HCT116 (cell line): Measurements from ENCODE around the gene ONECUT3. TPM values are rescaled to one million over a fixed set of nuclear protein-coding genes. Genes with fewer than 3 reads are reported as not detected.

Experiments used
- ATAC-seq: fragments of 200-7000 bp; cut with Tn5 transposase; 2 replicates; pipeline ENCODE4 v1.9.1; 2020; ENCODE audit warnings: mild to moderate bottlenecking, moderate library complexity
- BruUV-seq: library from RNA; stranded (reverse); fragments of 400-500 nt; replicated peaks from 2 replicates; lab custom pipeline; 2021; lab: Mats Ljungman, UMichigan
- CTCF ChIA-PET: fragments of 300-600 bp; sonication (Branson Sonifier 250); formaldehyde crosslinking; loops from one replicate; lab custom pipeline; 2021; ENCODE audit warnings: antibody characterized with exemption; lab: Charles Lee
- POLR2A ChIA-PET: fragments of 300-600, 350-600 bp; sonication (Branson Sonifier 250); formaldehyde crosslinking; loops from one replicate; lab custom pipeline; 2021; ENCODE audit warnings: antibody characterized with exemption; lab: Charles Lee
- RAD21 ChIA-PET, 2 experiments: fragments of 300-600 bp; sonication (Branson Sonifier 250); formaldehyde crosslinking; loops; one replicate each; lab custom pipeline; 2023; ENCODE audit warnings: low total read pairs in 2 of 2; ENCODE audit not compliant: uncharacterized antibody in 2 of 2, unreplicated experiment in 2 of 2, low non-redundant PET in 1 of 2; lab: Charles Lee
- DNase-seq: peaks from one replicate; pipeline ENCODE4 v3.0.0-alpha.2; 2010; ENCODE audit warnings: low read depth, low spot score
- H2AFZ ChIP-seq: fragments of 200-600 bp; shearing (Covaris generic), sonication (generic); 2 replicates; pipeline ENCODE4 v1.6.1; 2017; ENCODE audit warnings: low read depth, mixed run types, mixed read lengths, antibody characterized with exemption, low read length; ENCODE audit not compliant: poor library complexity, severe bottlenecking
- H3K27ac ChIP-seq: 2 replicates; pipeline ENCODE4 v1.5.1; 2012; ENCODE audit warnings: low read depth, low read length
- H3K27me3 ChIP-seq: fragments of 200-600 bp; sonication (generic); 2 replicates; pipeline ENCODE4 v1.6.1; 2016; ENCODE audit warnings: mixed run types, low read length, mixed read lengths; ENCODE audit not compliant: insufficient read depth
- H3K36me3 ChIP-seq, 2 experiments: fragments of 200-500 bp in 1 of 2; fragments of 200-600 bp in 1 of 2; sonication (Bioruptor generic) in 1 of 2; sonication (generic) in 1 of 2; 2 replicates each; pipeline versions ENCODE4 v1.5.1 to v1.6.1; 2014 to 2016; ENCODE audit warnings: low read length in 2 of 2, inconsistent platforms in 1 of 2, mixed read lengths in 1 of 2, mixed run types in 1 of 2; ENCODE audit not compliant: insufficient read depth in 2 of 2, control insufficient read depth in 1 of 2
- H3K4me1 ChIP-seq, 2 experiments: fragments of 200-600 bp in 1 of 2; sonication (generic) in 1 of 2; 2 replicates each; pipeline versions ENCODE4 v1.5.1 to v1.6.1; 2012 to 2017; ENCODE audit warnings: low read length in 2 of 2, inconsistent platforms in 1 of 2, mild to moderate bottlenecking in 1 of 2, mixed read lengths in 1 of 2, mixed run types in 1 of 2, moderate library complexity in 1 of 2; ENCODE audit not compliant: insufficient read depth in 2 of 2, control insufficient read depth in 1 of 2
- H3K4me2 ChIP-seq: fragments of 200-600 bp; sonication (generic); 2 replicates; pipeline ENCODE4 v1.6.1; 2017; ENCODE audit warnings: mixed run types, low read length, mixed read lengths
- H3K4me3 ChIP-seq, 2 experiments: fragments of 200-600 bp in 1 of 2; sonication (generic) in 1 of 2; replicated peaks in 1 of 2; 2 replicates each; pipeline ENCODE4 v1.5.1; 2011 to 2016; ENCODE audit warnings: low read length in 2 of 2, control low read depth in 1 of 2, low read depth in 1 of 2, mild to moderate bottlenecking in 1 of 2, mixed read lengths in 1 of 2, mixed run types in 1 of 2
- H3K79me2 ChIP-seq: fragments of 200-600 bp; sonication (generic); 2 replicates; pipeline ENCODE4 v1.6.1; 2017; ENCODE audit warnings: mild to moderate bottlenecking, mixed run types, low read length, moderate library complexity, mixed read lengths; ENCODE audit not compliant: insufficient read depth
- H3K9ac ChIP-seq: fragments of 200-600 bp; sonication (generic); 2 replicates; pipeline ENCODE4 v1.6.1; 2016; ENCODE audit warnings: low read length, mixed read lengths
- H3K9me2 ChIP-seq: fragments of 200-600 bp; sonication (generic), shearing (Covaris generic); 2 replicates; pipeline ENCODE4 v1.6.1; 2017; ENCODE audit warnings: mixed run types, mild to moderate bottlenecking, moderate library complexity; ENCODE audit not compliant: insufficient read depth
- H3K9me3 ChIP-seq, 2 experiments: fragments of 200-500 bp in 1 of 2; fragments of 200-600 bp in 1 of 2; sonication (Bioruptor generic) in 1 of 2; sonication (generic) in 1 of 2; 2 replicates each; pipeline ENCODE4 v1.6.1; 2014 to 2017; ENCODE audit warnings: low read length in 2 of 2, mixed read lengths in 2 of 2, inconsistent platforms in 1 of 2, low read depth in 1 of 2, mild to moderate bottlenecking in 1 of 2, mixed run types in 1 of 2, moderate library complexity in 1 of 2; ENCODE audit not compliant: control insufficient read depth in 1 of 2, insufficient read depth in 1 of 2
- H4K20me1 ChIP-seq: fragments of 200-600 bp; sonication (generic), shearing (Covaris generic); 2 replicates; pipeline ENCODE4 v1.6.1; 2017; ENCODE audit warnings: mixed run types, mild to moderate bottlenecking, moderate library complexity; ENCODE audit not compliant: insufficient read depth
- CBX3 ChIP-seq: IDR thresholded peaks from 2 replicates; pipeline ENCODE4 v1.6.1; 2012; ENCODE audit warnings: low read depth
- CEBPB ChIP-seq: IDR thresholded peaks from 2 replicates; pipeline ENCODE4 v1.6.1; 2012; ENCODE audit warnings: low read depth
- EGR1 ChIP-seq: IDR thresholded peaks from 2 replicates; pipeline ENCODE4 v1.6.1; 2012; ENCODE audit warnings: low read depth
- ELF1 ChIP-seq: IDR thresholded peaks from 2 replicates; pipeline ENCODE4 v1.6.1; 2012; ENCODE audit warnings: low read depth, borderline replicate concordance
- EZH2 ChIP-seq: fragments of 200-600 bp; sonication (generic); IDR thresholded peaks from 2 replicates; pipeline ENCODE4 v1.6.1; 2017; ENCODE audit warnings: antibody characterized with exemption, mixed run types
- EZH2phosphoT487 ChIP-seq: fragments of 200-600 bp; IDR thresholded peaks from 2 replicates; pipeline ENCODE4 v1.6.1; 2018; ENCODE audit warnings: antibody characterized with exemption, borderline replicate concordance
- FOSL1 ChIP-seq: IDR thresholded peaks from 2 replicates; pipeline ENCODE4 v1.6.1; 2012; ENCODE audit warnings: low read depth
- JUND ChIP-seq: IDR thresholded peaks from 2 replicates; pipeline ENCODE4 v1.6.1; 2012
- POLR2A ChIP-seq: IDR thresholded peaks from 2 replicates; pipeline ENCODE4 v1.7.0; 2011; ENCODE audit warnings: borderline replicate concordance; ENCODE audit not compliant: insufficient read depth, insufficient read length; ENCODE audit errors: extremely low read depth
- POLR2AphosphoS5 ChIP-seq: IDR thresholded peaks from 2 replicates; pipeline ENCODE4 v1.6.1; 2011; ENCODE audit warnings: mild to moderate bottlenecking, low read depth, low read length, moderate library complexity
- RAD21 ChIP-seq: IDR thresholded peaks from 2 replicates; pipeline ENCODE4 v1.6.1; 2012; ENCODE audit warnings: low read depth, mild to moderate bottlenecking
- SP1 ChIP-seq: IDR thresholded peaks from 2 replicates; pipeline ENCODE4 v1.6.1; 2012; ENCODE audit warnings: low read depth
- SRF ChIP-seq: IDR thresholded peaks from 2 replicates; pipeline ENCODE4 v1.6.1; 2012; ENCODE audit warnings: low read depth
- TCF7L2 ChIP-seq: IDR thresholded peaks from 2 replicates; pipeline ENCODE4 v1.7.0; 2011; ENCODE audit warnings: borderline replicate concordance, inconsistent platforms; ENCODE audit not compliant: insufficient read depth, insufficient read length; ENCODE audit errors: extremely low read depth
- ZFX ChIP-seq: fragments of 450-650 bp; IDR thresholded peaks from 2 replicates; pipeline ENCODE4 v1.6.1; 2017
- ZNF274 ChIP-seq: fragments of 200-500 bp; sonication (Bioruptor generic); IDR thresholded peaks from 2 replicates; pipeline ENCODE4 v1.6.1; 2014; ENCODE audit warnings: mild to moderate bottlenecking, low read depth, low read length, inconsistent platforms
- intact Hi-C: fragments of 100-400 bp; cut with micrococcal nuclease; formaldehyde crosslinking; loops from 2 replicates; pipeline ENCODE4 v1.10.0; 2022
- total RNA-seq: library from RNA; stranded (reverse); gene quantifications from one replicate; pipeline ENCODE4 v1.2.1, GENCODE V29; 2021; ENCODE audit not compliant: unreplicated experiment
- TF ChIP-seq, protein P1 (sequence below): IDR thresholded peaks from 2 replicates; pipeline ENCODE4 v1.6.1; 2012
- TF ChIP-seq, protein P2 (sequence below): IDR thresholded peaks from 2 replicates; pipeline ENCODE4 v1.6.1; 2011; ENCODE audit warnings: mild to moderate bottlenecking, low read length, moderate library complexity; ENCODE audit not compliant: insufficient replicate concordance; ENCODE audit errors: extremely low read depth
- TF ChIP-seq, protein P3 (sequence below): IDR thresholded peaks from 2 replicates; pipeline ENCODE4 v1.6.1; 2012
- TF ChIP-seq, protein P4 (sequence below), 3 experiments: fragments of 200-600 bp in 1 of 3; sonication (generic) in 1 of 3; IDR thresholded peaks in 2 of 3; conservative IDR thresholded peaks in 1 of 3; 2 replicates each; pipeline ENCODE4 v1.5.1; 2012 to 2017; ENCODE audit warnings: low read depth in 2 of 3, low read length in 2 of 3, antibody characterized with exemption in 1 of 3, borderline replicate concordance in 1 of 3, control low read depth in 1 of 3, mild to moderate bottlenecking in 1 of 3, mixed read lengths in 1 of 3, mixed run types in 1 of 3, moderate library complexity in 1 of 3; ENCODE audit not compliant: insufficient read depth in 1 of 3

The ONECUT3 gene
- total RNA-seq, 1 experiment from 2014 or later, result 22.1 TPM

DNA sequence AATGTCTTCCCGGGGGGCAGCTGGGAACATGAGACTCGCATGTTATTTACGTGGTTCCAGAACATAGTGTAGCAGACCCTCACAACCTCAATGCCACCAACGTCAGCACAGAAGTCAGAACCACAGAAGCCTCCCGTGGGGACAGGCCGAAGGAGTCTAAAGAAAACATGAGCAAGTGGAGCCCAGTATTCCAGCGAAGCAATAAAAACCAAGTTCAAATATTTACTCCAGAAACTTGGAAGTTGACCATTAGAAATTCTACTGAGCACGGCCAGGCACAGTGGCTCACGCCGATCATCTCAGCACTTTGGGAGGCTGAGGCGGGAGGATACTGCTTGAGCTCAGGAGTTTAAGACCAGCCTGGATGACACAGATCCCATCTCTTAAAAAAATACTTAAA, 76.7 kb downstream of the ONECUT3 start:
- Histone ChIP-seq H3K27ac (no peak overlapping the region), H3K4me3 (no peak overlapping the region), H3K9ac (no peak overlapping the region), H3K4me1 (peaks cover 4 to 7% of the 10 kb centered on the region in 2 experiments; a peak in 3 of 4 replicates), H3K9me3 (no peaks in the 10 kb centered on the region), H2AFZ (no peak overlapping the region), H3K79me2 (peaks cover 53% of the 10 kb centered on the region), H3K4me2 (no peak overlapping the region), H3K9me2 (no peaks in the 10 kb centered on the region), H3K27me3 (no peaks in the 10 kb centered on the region), H4K20me1 (0 out of 2 replicates have a peak, but pooled peaks cover 3% of the 10 kb centered on the region), H3K36me3 (peaks cover 0 to 18% of the 10 kb centered on the region in 2 experiments; a peak in 2 of 4 replicates)
- TF ChIP-seq, protein P1, sequence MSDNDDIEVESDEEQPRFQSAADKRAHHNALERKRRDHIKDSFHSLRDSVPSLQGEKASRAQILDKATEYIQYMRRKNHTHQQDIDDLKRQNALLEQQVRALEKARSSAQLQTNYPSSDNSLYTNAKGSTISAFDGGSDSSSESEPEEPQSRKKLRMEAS, result no peak
- TF ChIP-seq EGR1 (no peak), RAD21 (no peak), EZH2phosphoT487 (no peak), TCF7L2 (no peak), ZNF274 (no peak), ELF1 (no peak), ZFX (no peak), CBX3 (no peak), SRF (no peak), SP1 (no peak), POLR2A (no peak), CEBPB (no peak), POLR2AphosphoS5 (no peak), JUND (no peak), EZH2 (no peak), FOSL1 (no peak)
- TF ChIP-seq, protein P2, sequence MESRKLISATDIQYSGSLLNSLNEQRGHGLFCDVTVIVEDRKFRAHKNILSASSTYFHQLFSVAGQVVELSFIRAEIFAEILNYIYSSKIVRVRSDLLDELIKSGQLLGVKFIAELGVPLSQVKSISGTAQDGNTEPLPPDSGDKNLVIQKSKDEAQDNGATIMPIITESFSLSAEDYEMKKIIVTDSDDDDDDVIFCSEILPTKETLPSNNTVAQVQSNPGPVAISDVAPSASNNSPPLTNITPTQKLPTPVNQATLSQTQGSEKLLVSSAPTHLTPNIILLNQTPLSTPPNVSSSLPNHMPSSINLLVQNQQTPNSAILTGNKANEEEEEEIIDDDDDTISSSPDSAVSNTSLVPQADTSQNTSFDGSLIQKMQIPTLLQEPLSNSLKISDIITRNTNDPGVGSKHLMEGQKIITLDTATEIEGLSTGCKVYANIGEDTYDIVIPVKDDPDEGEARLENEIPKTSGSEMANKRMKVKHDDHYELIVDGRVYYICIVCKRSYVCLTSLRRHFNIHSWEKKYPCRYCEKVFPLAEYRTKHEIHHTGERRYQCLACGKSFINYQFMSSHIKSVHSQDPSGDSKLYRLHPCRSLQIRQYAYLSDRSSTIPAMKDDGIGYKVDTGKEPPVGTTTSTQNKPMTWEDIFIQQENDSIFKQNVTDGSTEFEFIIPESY, result no peak
- TF ChIP-seq, protein P3, sequence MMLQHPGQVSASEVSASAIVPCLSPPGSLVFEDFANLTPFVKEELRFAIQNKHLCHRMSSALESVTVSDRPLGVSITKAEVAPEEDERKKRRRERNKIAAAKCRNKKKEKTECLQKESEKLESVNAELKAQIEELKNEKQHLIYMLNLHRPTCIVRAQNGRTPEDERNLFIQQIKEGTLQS, result no peak
- TF ChIP-seq, protein P4, sequence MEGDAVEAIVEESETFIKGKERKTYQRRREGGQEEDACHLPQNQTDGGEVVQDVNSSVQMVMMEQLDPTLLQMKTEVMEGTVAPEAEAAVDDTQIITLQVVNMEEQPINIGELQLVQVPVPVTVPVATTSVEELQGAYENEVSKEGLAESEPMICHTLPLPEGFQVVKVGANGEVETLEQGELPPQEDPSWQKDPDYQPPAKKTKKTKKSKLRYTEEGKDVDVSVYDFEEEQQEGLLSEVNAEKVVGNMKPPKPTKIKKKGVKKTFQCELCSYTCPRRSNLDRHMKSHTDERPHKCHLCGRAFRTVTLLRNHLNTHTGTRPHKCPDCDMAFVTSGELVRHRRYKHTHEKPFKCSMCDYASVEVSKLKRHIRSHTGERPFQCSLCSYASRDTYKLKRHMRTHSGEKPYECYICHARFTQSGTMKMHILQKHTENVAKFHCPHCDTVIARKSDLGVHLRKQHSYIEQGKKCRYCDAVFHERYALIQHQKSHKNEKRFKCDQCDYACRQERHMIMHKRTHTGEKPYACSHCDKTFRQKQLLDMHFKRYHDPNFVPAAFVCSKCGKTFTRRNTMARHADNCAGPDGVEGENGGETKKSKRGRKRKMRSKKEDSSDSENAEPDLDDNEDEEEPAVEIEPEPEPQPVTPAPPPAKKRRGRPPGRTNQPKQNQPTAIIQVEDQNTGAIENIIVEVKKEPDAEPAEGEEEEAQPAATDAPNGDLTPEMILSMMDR (IDR thresholded peaks at IDR 0.05 in 2 of 3, conservative IDR thresholded peaks at IDR 0.05 in 1 of 3; ENCODE audit: borderline replicate concordance in 1 of 3, insufficient read depth in 1 of 3, low read depth in 2 of 3, low read length in 2 of 3), result no peak
- intact Hi-C loops, result no loop called here
- no peak for ATAC-seq
- ChIA-PET CTCF (interaction anchor here (1.2 to 3.2 kb wide), 2 partner anchors 8 to 10 kb away, joined by 5 to 14 read pairs; no protein-coding TSS in a partner anchor), RAD21 (no interaction called here), POLR2A (no interaction called here)
- no peak for DNase-seq
- BruUV-seq, result no TSS peak
